Nucleus accumbens (tissue), 56 donors: ENCODE measurements around the gene IRAK4.
A peak's percentile ranks its signal among the peaks of the same experiment; 100 is the strongest.
"Not testable (repeated sequence)": the region's sequence is repeated elsewhere in the genome, so short reads cannot be mapped to it uniquely, and the experiment has no call there.

Experiments used
- DNase-seq, 56 donors: peaks; one replicate each; lab custom pipeline; 2025; lab: John Stamatoyannopoulos, UW

Gene IRAK4

DNA sequence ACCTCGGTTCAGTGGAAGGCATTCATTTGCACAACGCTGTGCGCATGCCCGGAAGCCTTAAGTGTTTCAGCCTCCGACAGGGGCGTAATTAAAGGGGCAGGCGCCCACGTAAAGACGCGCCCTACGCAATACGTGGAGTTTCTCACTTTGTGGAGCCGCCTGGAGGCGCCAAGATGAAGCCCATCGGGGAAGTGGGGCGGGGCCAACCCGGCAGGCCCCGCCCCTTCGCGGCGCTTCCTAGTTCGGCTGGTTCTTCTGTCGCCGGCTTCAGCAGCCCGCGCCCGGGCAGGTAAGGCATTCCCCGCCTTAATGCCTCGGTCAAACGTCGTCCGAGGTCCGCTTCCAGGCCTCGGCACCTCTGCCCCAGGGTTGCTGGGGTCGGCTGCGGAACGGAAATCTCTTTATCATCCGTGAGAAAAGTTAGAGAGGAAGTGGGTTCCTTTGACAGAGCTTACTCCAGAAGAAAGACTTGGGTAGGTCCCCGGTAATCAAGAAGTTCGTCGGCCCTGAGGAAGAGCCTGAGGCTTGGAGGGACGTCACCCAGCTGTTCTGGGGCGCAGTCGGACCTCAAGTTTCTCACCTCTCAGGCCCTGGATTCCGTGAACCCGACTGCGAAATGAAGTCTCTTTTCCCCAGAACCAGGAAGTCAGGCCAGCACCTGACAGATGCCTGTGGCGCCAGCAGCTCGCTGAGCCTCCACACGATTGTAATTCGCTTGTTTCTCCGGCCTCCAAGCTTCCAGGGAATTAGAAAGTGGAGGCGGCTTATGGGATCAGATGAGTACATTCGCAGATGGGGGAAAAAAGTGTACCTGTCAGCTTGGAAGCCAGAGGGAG lies at the start of gene IRAK4, which contains the start of gene PUS7L:
TSS of gene IRAK4 (plus strand) at position 224 of the 836 bp plus-strand sequence. CDS start 9,161 bp downstream, outside the sequence.
TSS of gene PUS7L (minus strand) at position 63 of the 836 bp plus-strand sequence. CDS start 3,545 bp downstream, outside the sequence.
- peak; percentile 67 to 97 (median 90) for DNase-seq

DNA sequence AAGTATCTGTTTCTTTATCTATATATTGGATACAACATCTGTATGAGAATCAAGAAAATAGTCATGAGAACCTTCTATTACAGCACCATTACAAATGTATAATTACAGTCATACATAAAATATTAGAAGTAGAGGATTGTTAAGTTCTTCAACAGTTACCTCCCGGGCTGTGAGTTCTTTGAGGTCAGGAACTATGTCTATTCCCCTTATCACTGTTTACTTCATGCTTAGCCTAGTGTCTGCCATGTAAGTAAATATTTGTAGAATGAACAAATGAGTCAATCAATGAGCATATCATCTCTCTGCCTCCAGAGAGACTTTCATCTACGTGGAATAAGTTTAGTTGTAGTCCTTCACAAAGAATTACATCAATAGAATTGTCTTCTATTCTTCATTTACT lies 47.4 kb upstream of the IRAK4 start:
- DNase-seq: no peak

DNA sequence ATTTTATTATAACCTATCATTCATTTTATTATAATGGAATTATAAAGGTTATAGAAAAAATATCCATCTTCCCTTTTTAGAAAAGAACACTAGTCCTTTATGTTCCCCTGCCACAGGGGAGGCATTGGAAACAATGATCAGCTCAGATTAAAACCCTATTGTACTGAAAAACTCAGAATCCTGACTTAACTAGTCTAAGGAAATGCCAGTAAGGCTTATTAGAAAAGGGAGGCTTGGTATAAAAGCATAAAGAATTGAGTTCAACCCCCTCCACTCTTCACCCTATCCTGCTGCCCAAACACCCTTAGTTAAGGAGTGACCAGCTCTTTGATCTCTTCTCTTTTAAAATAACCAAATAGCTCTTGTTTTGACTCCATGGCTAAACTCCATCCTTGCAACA lies 36.1 kb upstream of the IRAK4 start:
- no peak for DNase-seq

DNA sequence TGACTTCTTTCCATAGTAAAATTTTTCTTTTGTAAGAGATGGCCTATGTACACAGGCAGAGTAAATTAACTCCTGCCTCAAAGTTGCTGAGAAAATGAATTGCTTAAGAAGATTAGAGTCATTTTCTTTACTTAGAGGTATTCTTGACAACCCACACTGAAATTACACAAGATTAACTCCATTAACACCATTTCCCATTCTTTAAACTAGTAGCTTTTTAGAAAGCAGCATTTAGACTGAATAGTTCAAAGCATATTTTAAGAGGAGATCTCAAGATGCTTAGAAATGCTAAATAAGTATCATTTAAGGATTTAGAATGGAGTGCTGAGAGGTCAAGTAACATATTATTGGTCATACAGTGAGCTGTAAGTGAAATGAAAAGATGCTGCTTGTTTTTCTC lies 35.6 kb upstream of the IRAK4 start:
- DNase-seq: no peak

DNA sequence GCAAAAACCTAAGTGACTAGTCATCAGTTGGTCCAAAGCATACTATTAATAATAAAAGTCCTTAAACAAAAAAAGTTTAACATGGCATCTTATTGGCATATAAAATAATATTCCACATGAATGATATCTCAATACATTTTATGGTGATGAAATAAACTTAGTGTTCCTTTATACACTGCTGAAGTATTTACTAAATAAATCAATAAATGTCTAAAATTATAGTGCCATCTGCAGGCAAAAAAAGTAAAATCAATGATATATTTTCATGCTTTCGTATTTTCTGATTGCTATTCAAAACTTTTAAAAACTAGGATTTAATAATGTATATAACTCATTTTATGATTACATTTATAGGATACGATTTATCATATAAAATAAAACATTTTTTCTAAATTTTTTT lies 30.6 kb upstream of the IRAK4 start:
- DNase-seq: no peak

DNA sequence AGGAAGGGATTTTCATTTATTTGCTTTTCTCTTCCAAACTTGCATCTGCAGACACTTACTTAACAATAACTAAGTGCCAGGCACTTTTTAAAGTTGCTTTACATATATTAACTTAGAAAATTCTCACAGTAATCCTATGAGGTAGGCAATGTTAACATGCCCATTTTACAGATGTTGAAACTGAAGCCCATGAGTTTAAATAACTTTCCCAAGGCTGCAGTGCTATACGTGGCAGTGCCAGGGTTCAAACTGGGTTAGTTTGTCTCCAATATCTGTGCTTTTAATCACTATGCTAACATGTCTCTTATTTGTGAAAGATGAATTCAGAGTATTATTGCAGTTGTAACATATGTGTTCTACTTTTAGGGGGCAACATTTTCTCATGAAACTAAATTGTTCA lies 30.1 kb upstream of the IRAK4 start:
- DNase-seq: no peak

DNA sequence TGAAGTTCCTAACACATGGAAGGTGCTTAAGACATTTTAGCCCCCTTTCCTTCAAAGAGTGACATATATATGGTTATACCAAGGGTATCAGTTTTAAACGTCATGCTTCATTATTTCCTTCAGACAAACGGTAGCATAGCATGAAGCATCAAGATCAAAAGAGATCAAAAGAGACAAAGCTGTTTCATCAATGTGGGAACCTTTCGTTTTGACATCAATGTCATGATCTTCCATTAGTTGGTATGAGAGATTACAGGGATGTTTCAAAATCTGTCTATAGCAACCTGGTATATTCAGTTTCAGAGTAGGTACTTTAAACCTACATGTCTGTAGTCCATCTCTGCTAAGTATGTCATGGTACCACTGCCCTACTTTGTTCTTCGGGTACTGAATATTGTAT lies 28.5 kb upstream of the IRAK4 start:
- DNase-seq: no peak

DNA sequence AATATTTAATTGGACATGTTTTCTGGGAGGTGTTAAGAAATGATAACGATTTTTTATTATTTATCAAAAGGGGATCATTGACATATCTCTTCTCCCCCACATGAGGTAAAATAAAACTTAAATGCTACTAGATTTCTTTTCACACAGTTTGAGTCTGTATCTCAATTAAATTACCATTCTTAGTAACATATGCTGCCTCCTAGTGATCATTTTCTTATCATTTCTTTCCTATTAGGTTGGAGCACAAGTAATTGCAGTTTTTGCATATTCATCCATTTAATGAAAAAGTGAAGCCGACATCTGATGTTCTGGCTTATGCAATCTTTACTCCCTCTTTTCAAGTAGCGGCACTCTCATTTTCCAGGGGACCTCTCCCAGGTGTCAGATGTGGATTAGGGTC lies 25.1 kb upstream of the IRAK4 start:
- DNase-seq: no peak

DNA sequence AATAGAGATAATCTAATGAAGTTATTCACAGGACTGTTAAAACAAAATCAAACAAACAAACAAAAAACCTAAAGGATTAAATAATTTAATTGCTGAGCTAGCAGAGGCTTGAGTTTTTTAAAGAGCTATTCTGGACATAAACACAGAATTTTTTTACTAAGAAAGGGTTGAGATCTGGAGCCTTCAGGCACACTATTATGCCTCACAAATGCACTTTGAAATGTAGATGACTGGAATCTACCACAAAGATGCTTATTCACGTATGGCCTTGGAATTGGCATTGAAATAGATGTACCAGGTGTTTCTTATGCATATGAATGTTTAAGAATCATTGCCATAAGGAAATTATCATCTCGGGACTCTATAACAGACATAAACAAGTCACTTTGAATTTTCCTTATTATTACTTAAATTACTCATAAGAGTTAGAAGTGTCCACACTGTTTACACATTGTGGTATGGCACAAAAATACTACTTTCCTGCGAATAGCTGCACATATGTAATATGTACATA lies 21.8 kb upstream of the IRAK4 start:
- no peak for DNase-seq

DNA sequence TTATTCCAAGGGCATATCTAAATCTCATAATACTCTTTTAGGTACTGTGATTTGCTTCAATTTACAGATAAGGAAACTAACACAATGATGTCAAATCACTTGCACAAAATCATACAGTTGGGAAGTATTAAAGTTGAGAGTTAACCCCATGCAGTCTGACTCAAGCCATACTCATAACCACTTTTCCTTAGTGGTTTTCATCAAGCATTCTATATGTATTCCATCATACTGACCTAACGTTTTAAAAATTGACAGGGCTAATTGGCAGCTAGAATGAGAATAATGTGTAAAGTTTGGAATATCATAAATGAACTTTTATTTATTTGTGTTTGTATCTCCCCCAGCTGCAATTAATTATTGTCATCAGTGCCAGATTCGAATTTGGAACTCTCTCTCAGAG lies 21.1 kb upstream of the IRAK4 start:
- no peak for DNase-seq

DNA sequence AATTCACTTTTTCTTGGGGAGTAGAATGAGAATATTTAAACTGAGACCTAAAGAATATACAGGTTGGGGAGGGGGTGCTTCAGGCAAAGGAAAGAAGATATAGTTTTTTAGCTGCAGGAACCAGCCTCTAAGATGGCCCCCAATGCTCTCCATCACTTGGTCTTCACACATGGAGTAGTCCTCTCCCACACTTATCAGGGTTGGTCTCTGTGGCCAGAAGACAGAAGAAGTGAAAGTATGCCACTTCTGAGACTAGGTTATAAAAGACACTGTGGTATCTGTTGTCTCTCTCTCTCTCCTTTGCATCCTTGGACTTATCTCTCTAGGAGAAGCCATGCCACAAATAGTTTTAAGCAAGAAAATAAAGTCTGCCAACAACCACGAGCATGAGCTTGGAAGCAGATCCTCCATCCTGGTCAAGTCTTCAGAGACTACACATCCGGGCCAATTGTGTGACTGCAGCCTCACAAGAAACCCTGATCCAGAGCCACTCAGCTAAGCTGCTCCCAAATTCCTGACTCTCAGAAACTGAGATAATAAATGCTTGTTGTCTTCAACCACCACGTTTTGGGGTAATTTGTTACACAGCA lies 18.1 kb upstream of the IRAK4 start:
- no peak for DNase-seq

DNA sequence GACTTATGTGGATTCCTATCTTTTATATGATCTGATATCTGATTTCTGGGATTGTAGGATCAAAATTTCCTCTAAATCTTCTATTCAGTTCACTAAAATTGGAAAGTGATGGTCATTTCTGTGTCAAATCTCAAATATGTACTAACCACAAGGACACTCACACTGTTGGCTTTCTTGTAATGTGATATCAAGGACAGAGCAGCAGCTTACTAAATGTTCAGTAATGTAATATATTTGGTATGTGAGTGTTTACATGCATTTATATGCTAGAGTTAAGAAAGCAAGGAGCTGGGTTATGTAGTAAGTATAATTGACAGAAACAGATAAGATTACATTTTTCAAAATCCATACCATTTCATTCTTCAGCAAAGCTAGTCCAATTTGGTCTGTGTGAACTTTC lies 16.6 kb upstream of the IRAK4 start:
- DNase-seq: no peak

DNA sequence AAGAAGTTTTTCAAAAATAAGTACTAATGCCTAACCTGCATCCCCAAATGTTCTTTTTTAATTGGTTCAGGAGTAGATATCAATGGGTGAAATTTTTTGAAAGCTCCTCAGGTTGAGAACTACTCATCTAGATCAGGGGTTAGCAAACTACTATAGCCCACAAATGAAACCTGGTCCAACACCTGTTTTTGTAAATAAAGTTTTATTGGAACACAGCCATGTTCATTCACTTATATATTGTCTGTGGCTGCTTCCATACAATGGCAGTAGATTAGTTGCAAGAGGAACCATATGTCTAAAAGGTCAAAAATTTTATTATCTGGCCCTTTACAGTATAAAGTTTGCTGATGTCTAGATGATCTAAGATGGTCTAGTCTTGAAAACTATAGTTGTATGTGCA lies 13.9 kb upstream of the IRAK4 start:
- DNase-seq: no peak

DNA sequence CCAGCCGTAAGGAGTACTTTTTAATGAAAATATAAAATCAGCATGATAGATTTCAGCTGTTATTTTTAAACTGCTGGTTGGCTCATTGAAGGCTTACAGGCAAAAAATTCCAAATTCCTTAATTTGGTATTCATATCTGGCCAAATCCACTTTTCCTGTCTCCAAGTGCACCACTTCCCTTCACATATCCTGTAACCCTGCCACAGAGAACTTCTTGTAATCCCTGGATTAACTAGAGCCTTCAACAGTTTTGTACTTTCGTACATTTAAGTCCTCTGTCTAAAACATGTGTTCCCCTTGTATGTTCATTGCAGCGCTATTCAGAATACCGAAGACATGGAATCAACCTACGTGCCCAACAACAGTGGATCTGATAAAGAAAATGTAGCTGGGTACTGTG lies 9.7 kb upstream of the IRAK4 start:
- no peak for DNase-seq

DNA sequence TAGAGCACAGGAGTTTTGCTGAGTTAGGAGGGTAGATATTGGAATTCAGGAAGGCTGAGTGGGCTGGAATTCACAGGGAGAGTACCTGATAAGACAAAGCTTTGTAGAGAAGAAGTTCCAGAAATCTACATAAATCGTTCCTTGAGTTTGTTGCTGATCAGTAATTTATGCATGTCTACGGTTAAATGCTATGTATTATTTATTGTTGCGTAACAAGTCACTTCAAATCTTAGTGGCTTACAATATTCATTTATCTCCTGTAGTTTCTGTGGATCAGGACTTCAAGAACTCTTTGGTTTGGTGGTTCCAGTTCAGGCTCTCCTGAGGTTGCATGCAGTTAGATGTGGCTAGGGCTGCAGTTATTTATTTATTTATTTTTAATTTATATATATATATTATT lies 7.9 kb upstream of the IRAK4 start:
- DNase-seq: no peak

DNA sequence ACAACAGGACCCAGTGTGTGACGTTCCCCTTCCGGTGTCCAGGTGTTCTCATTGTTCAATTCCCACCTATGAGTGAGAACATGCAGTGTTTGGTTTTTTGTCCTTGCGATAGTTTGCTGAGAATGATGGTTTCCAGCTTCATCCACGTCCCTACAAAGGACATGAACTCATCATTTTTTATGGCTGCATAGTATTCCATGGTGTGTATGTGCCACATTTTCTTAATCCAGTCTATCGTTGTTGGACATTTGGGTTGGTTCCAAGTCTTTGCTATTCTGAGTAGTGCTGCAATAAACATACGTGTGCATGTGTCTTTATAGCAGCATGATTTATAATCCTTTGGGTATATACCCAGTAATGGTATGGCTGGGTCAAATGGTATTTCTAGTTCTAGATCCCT lies 7.4 kb upstream of the IRAK4 start:
- not testable (repeated sequence) for DNase-seq

DNA sequence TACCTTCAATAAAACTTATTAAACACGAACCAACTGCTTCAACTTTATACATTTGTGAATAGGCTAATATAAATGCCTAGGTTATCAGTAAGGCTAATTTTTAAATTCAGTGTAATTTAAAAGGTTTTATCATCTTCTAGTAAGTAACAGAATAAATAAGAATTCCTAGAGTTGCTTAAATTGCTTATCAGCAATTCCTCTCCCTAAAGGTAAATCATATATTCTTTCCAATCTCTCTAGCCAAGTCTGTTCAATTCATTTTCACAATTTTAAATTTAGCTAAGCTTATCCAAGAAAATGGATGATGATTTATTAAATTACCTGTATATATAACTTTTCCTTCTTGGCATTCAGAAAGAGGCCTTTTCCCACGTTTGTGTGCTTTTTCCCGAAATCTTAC lies 4.7 kb upstream of the IRAK4 start:
- DNase-seq: no peak

DNA sequence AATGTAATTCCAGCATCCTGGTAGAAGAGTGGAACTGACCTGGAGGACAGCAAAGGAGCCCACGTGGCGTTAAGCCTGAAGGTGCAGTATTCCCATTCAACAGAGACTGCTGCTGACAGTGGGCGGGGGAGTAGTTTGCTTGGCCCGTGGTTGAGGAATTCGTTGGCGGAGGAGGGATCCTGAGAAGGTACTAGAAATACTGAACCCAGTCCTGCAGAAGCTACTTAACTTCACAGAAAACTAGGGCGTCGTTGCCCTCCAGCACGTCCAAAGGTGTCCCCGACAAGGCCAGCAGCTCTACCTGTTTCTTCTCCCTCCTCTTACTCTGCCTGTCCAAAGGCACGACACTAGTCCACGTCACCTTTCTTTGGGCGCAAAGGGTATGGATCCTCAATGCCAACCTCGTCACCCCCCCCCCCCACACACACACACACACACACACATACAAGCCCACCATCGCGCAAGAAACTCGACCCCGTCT lies 464 bp upstream of the IRAK4 start:
- peak in 29 of 56 donors; percentile 12 to 71 (median 55) for DNase-seq

DNA sequence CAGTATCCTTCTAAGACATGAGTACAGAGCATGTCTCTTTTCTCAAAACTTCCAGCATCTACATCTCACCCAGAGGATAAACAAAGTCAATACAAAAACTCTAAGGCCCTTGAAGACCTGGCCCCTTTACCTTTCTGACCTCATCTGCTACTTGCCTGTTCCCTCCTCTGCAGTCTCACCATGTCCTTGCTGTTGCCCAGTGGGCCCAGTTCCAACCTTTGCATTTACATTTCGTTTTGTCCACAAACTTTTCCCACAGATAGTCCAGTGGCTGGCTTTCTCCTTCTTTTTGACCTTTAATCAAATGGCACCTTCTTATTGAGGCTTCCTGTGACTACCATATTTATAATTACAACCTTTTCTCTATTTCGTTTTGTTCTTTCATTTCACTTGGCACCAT lies 1.6 kb downstream of the IRAK4 start:
- no peak for DNase-seq

DNA sequence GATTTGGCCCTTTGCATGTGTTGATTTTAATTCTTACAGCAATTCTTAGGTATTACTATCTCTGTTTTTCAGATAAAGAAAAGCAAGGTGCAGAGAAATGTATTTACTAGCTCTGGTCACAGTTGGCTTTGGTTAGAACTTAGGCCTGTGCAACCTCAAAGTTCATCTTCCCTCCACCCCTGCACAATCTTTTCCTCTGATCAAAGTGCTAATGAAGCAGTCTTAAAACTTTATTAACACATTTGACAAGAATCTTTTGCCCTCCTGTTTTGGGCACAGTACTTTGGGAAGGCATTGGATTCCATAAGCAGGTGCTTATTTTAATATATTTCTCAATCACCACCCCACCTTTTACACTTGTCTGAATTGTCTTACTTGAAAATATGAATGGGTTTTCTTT lies 2.7 kb downstream of the IRAK4 start:
- no peak for DNase-seq

DNA sequence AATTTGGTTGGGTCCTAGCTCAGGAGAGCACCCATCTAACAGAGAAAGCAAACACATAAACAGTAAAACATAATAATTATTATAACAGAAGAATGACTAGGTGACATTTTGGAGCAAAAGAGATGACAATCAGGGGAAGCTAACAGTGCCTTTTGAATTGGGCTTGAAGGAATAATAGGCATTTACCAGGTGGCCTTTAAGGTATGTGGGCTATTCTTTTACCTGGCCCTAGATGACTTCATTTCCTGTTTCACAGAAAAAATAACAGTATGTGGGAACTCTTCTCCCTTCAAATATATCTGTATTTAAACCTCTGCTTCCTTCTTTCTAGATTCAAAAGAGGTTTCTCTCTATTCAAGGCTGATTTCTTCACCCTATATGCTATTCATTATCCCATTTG lies 3.8 kb downstream of the IRAK4 start:
- no peak for DNase-seq

DNA sequence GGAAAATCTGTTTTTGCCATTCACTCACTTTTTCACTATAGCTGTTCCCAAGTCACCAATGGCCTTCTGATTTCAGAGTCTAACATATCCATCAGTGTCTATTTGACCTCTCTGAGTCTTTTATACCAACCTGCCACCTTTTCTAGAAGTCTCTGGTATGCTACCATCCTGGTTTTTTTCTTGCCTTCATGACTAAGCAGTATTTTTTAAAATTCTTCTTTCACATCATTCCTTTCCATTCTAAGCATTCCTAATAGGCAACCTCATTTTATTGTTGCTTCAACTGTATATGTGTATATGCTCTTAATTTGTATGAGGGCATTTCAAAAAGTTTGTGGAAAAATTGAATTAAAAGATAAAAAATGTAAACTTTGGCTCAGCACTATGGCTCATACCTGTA lies 5.0 kb downstream of the IRAK4 start:
- DNase-seq: no peak
